Stimulated activated CD8-positive, alpha-beta memory T cell treated with anti-CD3 and anti-CD28 coated beads, Interleukin-4, amount 100 ng/mL, for 4 hours (primary cell): Measurements from ENCODE around the gene YJEFN3.

Source experiments
- DNase-seq, 2 donors: peaks; one replicate each; pipeline ENCODE4 v3.0.0-alpha.2; 2020; ENCODE audit warnings: low read depth in 2 of 2, low spot score in 1 of 2

YJEFN3 gene

GRCh38 chr19:19517235-19517619, 11.5 kb upstream of the YJEFN3 start:
- DNase-seq, result no peak

GRCh38 chr19:19520989-19521388, 7.7 kb upstream of the YJEFN3 start:
- no peak for DNase-seq

DNA sequence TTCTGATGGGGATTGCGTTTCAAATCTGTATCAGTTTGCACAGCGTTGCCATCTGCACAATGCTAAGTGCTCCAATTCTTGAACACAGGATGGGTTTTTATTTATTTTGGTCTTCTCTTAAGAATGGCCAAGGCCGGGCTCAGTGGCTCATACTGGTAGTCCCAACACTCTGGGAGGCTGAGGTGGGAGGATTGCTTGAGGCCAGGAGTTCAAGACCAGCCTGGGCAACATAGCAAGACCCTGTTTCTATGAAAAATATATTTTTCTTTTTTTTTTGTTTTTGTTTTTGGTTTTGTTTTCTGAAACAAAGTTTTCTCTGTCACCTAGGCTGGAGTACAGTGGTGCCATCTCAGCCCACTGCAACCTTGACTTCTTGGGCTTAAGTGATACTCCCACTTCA, 5.5 kb upstream of the YJEFN3 start:
- no peak for DNase-seq

GRCh38 chr19:19524053-19524452, 4.7 kb upstream of the YJEFN3 start:
- DNase-seq, result no peak

DNA sequence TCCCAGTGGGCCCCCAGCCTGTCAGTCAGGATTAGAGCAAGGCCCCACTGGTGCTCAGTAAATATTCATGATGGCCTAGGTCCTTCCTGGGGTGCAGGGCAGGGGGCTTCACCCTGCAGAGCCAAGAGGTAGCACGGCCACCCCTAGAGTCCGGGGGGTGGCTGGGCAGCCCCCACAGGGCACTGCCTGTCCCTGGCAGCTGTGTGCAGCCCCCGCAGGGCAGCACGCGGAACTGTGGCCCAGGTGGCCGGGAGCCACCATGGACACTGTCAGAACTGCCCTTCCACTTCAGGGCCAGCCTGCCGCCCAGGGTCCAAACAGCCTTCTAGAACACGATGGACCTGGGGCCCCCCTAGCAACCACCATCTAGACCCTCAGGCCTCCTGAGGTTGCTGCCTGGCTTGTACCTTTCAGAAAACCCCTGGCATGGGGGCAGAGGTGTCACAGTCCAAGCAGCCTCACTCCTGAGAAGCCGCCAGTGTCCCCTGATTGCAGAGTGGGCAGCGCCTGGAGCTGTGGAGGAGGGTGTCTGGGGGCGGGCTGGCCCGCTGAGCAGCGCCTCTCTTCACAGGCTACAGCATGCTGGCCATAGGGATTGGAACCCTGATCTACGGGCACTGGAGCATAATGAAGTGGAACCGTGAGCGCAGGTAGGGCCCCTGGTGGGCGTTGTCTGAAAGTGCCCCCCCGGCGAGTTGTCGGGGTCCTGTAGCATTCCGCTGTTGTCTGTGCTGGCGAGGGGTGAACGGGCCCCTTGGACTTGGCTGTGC, 2.9 kb upstream of the YJEFN3 start:
- DNase-seq, result no peak

DNA sequence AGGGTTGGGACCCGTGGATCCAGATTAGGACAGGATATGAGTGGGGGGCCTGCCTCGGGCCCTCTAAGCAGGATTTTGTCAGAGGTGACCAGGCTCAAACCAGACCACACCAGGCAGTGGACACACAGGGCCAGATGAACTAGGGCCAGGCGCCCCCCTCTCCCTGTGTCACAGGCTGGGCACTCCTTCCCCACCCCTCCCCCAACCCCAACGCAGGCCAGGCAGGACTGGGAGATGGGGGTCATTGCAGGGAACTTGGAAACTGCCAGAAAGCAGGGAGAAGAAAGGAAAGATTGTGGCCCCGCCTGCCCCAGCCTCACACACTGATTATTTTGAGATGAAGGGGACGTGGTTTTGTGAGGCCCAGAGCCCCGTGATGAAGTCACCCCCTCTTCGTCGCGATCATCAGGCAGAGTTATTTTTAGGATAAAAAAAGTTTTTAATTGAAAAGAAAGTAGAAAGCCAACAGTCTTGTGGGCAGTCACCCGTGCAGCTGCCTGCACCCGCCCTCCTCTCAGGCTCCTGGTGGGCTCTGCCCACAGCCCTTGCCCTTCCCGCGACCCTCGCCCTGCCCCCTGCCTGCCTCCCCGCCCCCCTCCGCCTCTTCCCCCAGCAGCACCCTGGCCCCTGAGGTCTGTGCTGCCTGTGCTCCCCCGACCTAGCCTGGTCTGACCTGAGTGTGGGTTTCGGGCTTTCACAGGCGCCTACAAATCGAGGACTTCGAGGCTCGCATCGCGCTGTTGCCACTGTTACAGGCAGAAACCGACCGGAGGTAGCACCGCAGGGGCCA, 1.9 kb upstream of the YJEFN3 start:
- no peak for DNase-seq

GRCh38 chr19:19527371-19527656, 1.4 kb upstream of the YJEFN3 start:
- no peak for DNase-seq

- no peak for DNase-seq
These were observed 761 bp upstream of the YJEFN3 start for GRCh38 chr19:19527674-19528625.

DNA sequence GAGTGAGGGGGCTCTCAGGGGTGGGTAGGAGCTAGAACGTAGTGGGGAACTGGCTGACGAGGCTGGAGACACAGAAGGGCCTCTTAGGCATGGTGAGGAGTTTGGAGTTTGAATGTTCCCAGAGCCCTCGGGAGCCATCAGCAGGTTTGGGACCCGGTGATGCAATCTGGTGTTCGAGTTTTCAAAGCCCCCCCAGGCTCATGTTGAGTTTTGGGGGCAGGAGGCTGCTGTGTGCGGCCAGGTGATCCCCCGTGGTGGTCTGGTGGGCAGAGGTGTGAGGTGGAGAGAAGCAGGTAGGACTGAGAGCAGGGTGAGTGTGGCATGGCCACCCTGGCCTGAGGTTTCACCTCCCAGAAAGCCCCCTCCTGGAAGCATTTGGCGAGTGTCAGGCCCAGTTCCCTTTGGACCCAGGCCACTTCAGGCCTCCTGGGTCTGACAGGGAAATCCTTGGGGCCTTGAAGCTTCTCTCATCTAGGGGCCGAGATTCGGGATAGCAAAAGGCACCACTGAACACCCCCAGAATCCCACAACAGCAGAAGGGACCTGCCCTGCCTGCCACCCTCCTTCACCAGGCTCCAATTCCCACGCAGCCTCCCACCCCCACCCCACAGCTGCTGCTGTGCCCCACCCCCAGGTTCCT, 1.2 kb downstream of the YJEFN3 start:
- DNase-seq, result no peak

GRCh38 chr19:19530423-19530804, 1.7 kb downstream of the YJEFN3 start:
- DNase-seq, result no peak

DNA sequence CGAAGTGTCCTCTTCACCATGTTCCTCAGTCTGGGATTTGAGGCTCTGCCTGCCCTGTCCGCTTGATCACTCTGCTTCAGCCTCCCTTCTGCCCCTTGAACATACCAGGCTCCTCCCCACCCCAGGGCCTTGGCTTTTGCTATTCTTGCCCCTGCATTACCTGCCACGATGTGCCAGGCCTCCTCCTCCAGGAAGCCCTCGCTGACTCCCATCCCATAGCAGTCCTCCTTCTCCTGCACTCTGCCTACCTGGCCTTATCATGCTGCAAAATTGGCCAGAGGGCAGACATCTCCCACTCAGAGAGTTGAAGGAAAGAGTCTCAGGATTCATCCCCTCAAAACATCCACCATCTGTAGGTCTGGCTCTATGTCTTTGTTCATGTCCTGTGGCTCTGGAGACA, 2.2 kb downstream of the YJEFN3 start:
- DNase-seq, result no peak

DNA sequence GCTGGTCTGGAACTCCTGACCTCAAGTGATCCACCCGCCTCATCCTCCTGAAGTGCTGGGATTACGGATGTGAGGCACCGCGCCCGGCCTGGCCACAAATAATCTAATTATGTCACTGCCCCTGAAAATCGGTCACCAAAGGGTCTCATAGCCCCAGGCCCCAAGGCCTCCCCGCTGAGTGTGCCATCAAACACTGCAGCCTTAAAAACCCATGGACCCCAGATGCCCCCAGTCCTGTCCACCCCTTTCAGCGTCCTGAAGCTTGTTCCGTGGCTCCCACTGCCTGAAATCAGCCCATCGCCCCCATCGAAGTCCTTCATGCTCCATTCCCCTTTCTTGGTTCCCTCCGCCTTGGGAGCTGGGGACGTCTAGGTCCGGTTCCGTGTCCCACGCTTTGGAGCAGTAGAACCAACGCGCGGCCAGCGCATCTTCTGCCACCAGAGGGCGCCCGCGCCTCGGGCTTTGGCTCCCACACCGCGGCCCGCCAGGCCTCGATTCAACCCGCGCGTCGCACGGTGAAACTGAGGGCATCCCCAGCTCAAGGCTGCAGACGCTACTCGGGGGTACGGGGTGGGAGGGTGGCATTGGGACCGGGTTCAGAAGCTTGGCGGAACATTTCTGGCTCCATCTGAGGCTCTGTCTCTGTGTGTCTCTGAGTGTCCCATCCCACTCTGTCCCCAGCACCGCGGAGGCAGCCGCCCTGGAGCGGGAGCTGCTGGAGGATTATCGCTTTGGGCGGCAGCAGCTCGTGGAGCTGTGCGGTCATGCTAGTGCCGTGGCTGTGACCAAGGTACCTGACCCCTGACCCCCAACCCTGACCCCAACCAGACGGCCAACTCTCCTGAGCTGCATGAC, 3.5 kb downstream of the YJEFN3 start:
- DNase-seq, result peak; percentile 68 to 80

GRCh38 chr19:19532806-19533701, 4.3 kb downstream of the YJEFN3 start:
- DNase-seq, result no peak

DNA sequence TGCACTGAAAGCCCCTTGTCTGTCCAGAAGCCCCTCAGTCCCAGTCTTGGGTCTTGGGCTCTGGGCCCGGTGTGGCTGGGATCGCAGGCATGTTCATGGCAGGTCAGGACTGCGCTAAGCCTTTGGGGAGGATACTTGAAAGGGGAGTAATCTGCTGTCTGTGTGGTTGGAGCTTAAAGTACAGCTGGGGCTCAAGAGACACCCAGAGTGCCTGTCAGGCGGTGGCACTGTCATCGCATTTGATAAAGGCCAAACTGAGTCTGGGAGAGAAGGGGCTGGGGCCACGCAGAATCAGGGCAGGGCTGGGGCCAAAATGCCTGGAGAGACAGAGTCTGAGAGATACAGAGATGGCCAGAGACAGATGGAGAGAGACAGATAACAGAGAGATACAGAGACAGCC, 5.1 kb downstream of the YJEFN3 start:
- DNase-seq, result no peak

DNA sequence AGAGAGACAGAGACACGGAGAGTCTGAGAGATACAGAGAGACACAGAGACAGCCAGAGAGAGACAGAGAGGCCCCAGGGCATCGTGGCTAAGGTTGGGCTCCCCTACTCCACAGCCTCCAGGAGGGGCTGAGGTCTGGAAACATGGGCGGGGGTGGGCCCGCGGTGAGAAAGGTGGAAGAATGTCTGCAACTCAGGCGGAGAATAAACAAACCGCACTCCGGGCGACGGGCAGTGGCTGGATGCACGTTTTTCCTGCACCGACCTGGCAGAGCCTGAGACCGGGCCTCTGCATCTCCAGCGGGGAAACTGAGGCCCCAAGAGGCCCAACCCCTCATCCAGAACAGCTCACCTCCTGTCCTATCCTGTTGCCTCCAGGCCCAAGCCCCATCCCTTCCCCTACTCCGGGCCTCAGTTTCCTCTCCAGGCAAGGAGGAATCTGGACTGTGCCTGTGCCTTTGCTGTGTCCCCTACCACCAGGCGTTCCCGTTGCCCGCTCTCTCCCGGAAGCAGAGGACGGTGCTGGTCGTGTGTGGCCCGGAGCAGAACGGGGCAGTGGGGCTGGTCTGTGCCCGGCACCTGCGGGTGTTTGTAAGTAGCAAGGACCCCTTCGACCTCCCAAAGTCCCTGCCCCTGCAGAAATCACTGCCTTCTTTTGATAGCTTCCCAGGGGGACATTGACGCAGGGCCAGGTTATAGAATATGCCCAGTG, 6.0 kb downstream of the YJEFN3 start:
- DNase-seq, result no peak

DNA sequence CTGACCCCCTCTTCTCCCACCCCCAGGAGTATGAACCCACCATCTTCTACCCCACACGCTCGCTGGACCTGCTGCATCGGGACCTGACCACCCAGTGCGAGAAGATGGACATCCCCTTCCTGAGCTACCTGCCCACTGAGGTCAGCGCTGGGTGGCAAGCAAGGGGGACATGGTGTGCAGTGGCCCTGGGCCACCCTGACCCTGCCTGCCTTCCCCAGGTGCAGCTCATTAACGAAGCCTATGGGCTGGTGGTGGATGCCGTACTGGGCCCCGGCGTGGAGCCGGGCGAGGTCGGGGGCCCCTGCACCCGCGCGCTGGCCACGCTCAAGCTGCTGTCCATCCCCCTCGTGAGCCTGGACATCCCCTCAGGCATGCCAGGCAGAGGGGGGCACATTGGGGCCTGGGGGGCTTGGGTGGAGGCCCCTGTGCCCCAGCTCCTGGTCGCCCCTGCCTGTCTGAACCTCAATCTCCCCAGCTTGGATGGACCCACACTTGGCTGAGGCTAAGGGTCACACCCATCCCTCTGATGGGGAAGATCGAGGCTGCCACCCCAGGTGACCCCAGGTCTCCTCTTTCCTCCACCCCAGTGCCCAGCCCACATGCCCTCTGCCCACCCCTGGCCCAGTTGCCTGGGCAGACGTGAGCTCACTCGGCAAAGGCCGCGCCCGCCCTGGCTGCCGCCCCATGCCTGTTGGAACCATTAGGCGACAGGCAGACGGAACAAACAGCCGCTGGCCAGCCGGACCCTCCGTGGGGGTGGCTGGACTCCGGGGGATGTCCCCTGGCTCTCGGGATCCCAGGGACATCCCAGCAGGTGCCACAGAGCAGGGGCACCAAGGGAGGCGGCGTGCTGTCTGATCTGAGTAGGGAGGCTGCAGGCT, 6.8 kb downstream of the YJEFN3 start:
- DNase-seq, result no peak
